Left ventricle myocardium inferior (tissue), 1 donor: Measurements from ENCODE around the gene P4HA1. TPM values are rescaled to one million over a fixed set of nuclear protein-coding genes. Genes with fewer than 3 reads are reported as not detected.

Experiments used
- DNase-seq: peaks from one replicate; pipeline ENCODE4 v3.0.0-alpha.2; 2020
- H3K27ac ChIP-seq: fragments of 200-600 bp; replicated peaks from 2 replicates; pipeline ENCODE4 v1.8.0; 2021
- H3K27me3 ChIP-seq: fragments of 200-600 bp; 2 replicates; pipeline ENCODE4 v1.8.0; 2021; ENCODE audit warnings: low read depth
- H3K36me3 ChIP-seq: fragments of 200-600 bp; 2 replicates; pipeline ENCODE4 v1.8.0; 2021
- H3K4me1 ChIP-seq: fragments of 200-600 bp; 2 replicates; pipeline ENCODE4 v1.8.0; 2021
- H3K4me3 ChIP-seq: fragments of 200-600 bp; 2 replicates; pipeline ENCODE4 v1.8.0; 2021; ENCODE audit warnings: mild to moderate bottlenecking, moderate library complexity
- H3K9me3 ChIP-seq: fragments of 200-600 bp; replicated peaks from 2 replicates; pipeline ENCODE4 v1.8.0; 2021
- CTCF ChIP-seq: fragments of 200-600 bp; IDR thresholded peaks from 2 replicates; pipeline ENCODE4 v1.8.0; 2021; ENCODE audit warnings: antibody characterized with exemption, mild to moderate bottlenecking, borderline replicate concordance
- intact Hi-C: fragments of 100-400 bp; cut with micrococcal nuclease; formaldehyde crosslinking; loops from one replicate; pipeline ENCODE4 v1.11.0; 2022
- total RNA-seq: library from RNA; stranded (reverse); fragmentation: NEBNext Ultra II Directional; extraction: Animal tissue kit (Norgen Biotek cat#: 25700); gene quantifications from one replicate; pipeline ENCODE4 v1.2.1, GENCODE V29; 2021
- donor health status: DM: no; HTN: yes; CAD: no; lungs with severe emphysema.

The P4HA1 gene
- total RNA-seq, 1 donor from 2014 or later, result 97.1 TPM

- no peak for TF ChIP-seq CTCF
- Histone ChIP-seq H3K4me1 (peaks cover 12% of the 10 kb centered on the region), H3K27ac (peak overlapping the region; percentile 1), H3K27me3 (no peaks in the 10 kb centered on the region), H3K4me3 (no peak overlapping the region), H3K9me3 (no peaks in the 10 kb centered on the region), H3K36me3 (peaks cover 94% of the 10 kb centered on the region)
- no peak for DNase-seq
- intact Hi-C loops, result no loop called here
These were observed 35.4 kb upstream of the P4HA1 start for GRCh38 chr10:73131913-73132686.

- intact Hi-C loops, result no loop called here
- peaks cover 12% of the 10 kb centered on the region for H3K4me1 ChIP-seq
- H3K27me3 ChIP-seq, result no peaks in the 10 kb centered on the region
- DNase-seq, result no peak
- H3K9me3 ChIP-seq, result no peaks in the 10 kb centered on the region
- TF ChIP-seq CTCF, result no peak
- H3K4me3 ChIP-seq, result no peak overlapping the region
- H3K36me3 ChIP-seq, result peaks cover 94% of the 10 kb centered on the region
- H3K27ac ChIP-seq, result peak overlapping the region; percentile 1
These were observed 34.6 kb upstream of the P4HA1 start for GRCh38 chr10:73131301-73131700.

- Histone ChIP-seq H3K9me3 (no peaks in the 10 kb centered on the region), H3K27ac (no peak overlapping the region), H3K27me3 (no peaks in the 10 kb centered on the region), H3K4me3 (no peak overlapping the region), H3K36me3 (peaks cover 78% of the 10 kb centered on the region), H3K4me1 (no peaks in the 10 kb centered on the region)
- intact Hi-C loops, result no loop called here
- no peak for DNase-seq
- TF ChIP-seq CTCF, result no peak
These were observed 29.7 kb upstream of the P4HA1 start for GRCh38 chr10:73126343-73126742.

- no peak for TF ChIP-seq CTCF
- no peaks in the 10 kb centered on the region for H3K27me3 ChIP-seq
- no peaks in the 10 kb centered on the region for H3K9me3 ChIP-seq
- peak overlapping the region; percentile 81 for H3K27ac ChIP-seq
- no peak for DNase-seq
- peaks cover 34% of the 10 kb centered on the region for H3K36me3 ChIP-seq
- intact Hi-C loops, result no loop called here
- no peak overlapping the region for H3K4me3 ChIP-seq
- H3K4me1 ChIP-seq, result peaks cover 26% of the 10 kb centered on the region
These were observed 23.3 kb upstream of the P4HA1 start for GRCh38 chr10:73119952-73120351.

GRCh38 chr10:73119457-73119856 lies 22.8 kb upstream of the P4HA1 start:
- Histone ChIP-seq H3K27ac (peak overlapping the region; percentile 81), H3K27me3 (no peaks in the 10 kb centered on the region), H3K36me3 (peaks cover 29% of the 10 kb centered on the region), H3K4me3 (no peak overlapping the region), H3K4me1 (peaks cover 26% of the 10 kb centered on the region), H3K9me3 (no peaks in the 10 kb centered on the region)
- no peak for TF ChIP-seq CTCF
- no peak for DNase-seq
- intact Hi-C loops, result no loop called here
